Stimulated activated CD4-positive, alpha-beta T cell treated with anti-CD3 and anti-CD28 coated beads, Interleukin-2, amount 100 ng/mL, for 4 hours (primary cell): Measurements from ENCODE around the gene CBLB.

Experiments
- DNase-seq: peaks from one replicate; pipeline ENCODE4 v3.0.0-alpha.2; 2020; ENCODE audit warnings: low read depth

The CBLB gene

GRCh38 chr3:105686278-105686897 lies 182.4 kb downstream of the CBLB start:
- no peak for DNase-seq

GRCh38 chr3:105679951-105680350 lies 188.9 kb downstream of the CBLB start:
- no peak for DNase-seq

GRCh38 chr3:105678017-105678416 lies 190.8 kb downstream of the CBLB start:
- no peak for DNase-seq

- DNase-seq, result no peak
Measured at GRCh38 chr3:105676621-105677300, 192.1 kb downstream of the CBLB start.

- no peak for DNase-seq
Measured at GRCh38 chr3:105674437-105675065, 194.3 kb downstream of the CBLB start.

- no peak for DNase-seq
Measured at GRCh38 chr3:105672996-105673395, 195.8 kb downstream of the CBLB start.

- no peak for DNase-seq
Measured at GRCh38 chr3:105662306-105662705, 206.5 kb downstream of the CBLB start.

DNA sequence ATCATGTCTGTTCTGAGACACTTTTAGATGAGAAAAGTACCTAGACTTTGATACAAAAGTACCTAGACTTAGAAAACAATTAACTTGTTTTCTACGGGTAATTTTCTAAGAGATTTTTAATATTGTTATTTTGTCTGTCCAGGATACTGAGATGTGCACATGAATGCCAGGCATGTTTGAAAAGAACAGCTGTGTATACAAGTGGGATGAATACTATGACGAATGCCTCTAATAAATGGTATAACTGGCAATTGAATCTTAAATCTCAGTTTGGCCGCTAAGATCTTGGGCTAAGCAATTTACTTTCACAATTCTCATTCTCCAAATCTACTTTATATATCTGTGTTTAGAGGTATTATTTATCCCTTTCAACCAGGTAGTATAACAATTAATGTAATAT lies 207.4 kb downstream of the CBLB start:
- DNase-seq, result no peak

DNA sequence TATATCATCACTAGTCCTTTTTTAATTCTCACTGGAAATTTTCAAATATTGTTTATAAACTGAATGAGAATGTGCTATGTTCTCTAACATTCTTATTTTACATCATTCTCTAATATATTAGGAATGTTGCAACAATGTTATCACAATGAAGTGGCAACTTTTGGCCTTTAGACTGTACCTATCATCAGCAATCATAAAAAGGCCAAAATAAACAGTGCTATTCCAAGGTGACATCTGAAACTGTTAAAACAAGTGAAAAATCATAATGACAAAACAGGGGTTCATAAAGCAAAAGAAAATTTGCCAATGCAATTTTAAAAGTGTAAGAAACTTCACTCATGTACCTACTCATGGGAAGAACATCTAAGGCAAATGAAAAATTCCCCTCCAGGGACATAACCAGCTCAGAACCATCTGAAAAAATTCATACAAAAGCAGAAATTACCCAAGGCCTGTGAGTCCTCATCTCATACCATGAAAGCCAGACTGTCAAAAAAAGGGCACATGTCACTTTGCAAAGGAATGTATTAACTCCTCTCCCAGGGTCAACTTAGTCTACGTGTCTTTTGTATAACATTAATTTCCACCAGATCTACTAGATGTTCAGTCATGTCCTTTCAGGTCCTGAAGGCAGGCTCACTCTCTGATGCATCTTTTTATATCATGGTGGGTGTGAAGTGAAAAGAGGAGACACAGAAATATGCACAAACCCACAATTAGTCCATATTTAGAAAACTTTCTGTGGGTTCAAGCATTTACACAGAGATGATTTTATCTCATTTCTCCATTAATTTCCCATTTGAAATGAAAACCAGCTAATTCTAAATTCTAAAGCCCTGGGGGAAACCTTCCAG lies 211.9 kb downstream of the CBLB start:
- no peak for DNase-seq

- no peak for DNase-seq
Measured at GRCh38 chr3:105653868-105654267, 214.9 kb downstream of the CBLB start.

- DNase-seq, result no peak
Measured at GRCh38 chr3:105653166-105653565, 215.6 kb downstream of the CBLB start.

DNA sequence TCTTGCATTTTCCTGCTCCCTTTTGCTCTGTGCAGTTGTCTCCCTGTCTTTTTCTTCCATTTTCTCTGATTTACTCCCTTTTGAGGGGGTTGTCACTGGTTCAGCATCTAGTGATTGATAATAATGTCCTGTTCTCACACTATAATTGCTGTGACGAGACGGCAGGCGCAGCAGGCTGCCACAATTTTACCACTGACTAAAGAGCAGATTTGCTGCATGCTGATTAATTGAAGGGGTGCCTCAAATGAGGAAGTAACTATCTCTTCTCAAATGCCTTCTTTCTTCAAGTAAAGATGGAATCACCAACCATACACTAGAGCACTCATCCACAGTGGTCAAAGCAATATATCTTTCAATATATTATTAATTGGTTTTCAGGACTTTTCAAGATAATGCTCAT lies 219.3 kb downstream of the CBLB start:
- DNase-seq, result no peak

DNA sequence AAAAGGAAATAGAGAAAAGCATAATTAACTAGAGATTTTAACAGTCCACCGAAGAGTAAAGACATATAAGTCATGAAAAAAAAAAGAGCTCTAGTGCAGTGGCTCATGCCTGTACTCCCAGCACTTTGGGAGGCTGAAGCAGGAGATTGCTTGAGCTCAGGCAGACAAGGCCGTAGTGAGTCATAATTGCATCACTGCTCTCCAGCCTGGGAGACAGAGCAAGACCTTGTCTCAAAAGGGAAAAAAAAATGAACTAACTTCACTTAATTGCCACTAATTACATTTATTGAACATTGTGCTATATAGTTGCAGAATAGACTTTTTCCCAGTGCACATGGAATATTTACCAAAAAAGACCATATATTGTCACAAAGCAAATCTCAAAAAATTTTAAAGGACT lies 221.8 kb downstream of the CBLB start:
- no peak for DNase-seq

- DNase-seq, result no peak
Measured at GRCh38 chr3:105639131-105639530, 229.7 kb downstream of the CBLB start.

GRCh38 chr3:105634708-105635107 lies 234.1 kb downstream of the CBLB start:
- DNase-seq, result no peak

DNA sequence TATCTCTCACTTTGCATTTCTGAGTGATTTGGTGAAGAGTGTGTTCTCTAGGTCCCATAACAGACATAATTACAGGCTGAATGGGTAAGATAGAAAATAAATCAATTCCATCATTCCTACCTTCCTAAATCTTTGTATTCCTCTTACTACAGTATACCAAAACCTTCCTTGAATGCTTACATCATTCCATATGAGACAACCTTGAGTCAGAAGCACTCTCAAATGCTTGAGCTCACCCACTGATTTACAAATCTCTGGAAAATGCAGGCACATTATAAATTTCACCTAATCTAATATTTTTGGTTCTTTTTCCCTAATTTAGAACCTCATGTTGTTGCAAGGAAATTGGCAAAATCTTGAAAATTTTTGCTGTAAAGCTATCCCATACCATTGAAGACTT lies 239.1 kb downstream of the CBLB start:
- no peak for DNase-seq

DNA sequence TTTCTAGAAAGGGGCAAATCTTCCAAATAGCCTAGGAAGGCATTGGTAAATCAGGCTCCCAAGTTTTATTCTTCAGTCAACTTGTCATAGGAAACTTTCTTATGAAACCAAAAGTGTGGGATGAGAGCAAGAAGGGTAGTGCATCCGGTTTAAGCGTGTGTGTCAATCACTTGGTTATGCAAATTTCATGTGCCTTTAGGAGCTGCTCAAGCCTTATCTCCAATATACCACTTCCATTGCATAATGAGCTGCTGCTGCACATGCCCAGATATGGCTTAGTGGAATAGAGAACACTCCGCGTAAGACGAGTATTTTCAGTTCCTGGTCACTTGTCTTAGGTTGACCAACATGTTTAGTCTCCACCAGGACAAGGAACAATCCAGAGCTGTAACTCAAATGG lies 242.1 kb downstream of the CBLB start:
- no peak for DNase-seq

DNA sequence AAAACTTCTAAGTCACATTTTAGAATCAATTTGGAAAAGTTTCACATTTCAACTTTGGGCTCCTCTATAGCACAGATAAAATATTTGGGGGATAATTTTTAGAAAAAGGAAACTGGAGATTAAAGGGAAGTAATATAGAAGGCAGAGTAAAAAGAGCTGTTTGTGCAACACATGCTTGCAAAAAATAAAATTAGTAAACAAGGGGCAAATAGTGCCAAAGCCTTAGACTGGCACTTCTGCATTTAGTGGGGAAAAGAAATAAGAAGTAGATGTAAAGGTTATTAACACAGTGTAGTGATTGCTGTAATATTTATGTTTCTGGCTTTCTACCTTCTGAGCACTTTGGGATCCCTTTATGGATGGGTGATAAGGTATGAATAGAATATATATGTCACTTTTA lies 246.6 kb downstream of the CBLB start:
- DNase-seq, result no peak

- no peak for DNase-seq
Measured at GRCh38 chr3:105620236-105620635, 248.6 kb downstream of the CBLB start.

GRCh38 chr3:105619651-105620050 lies 249.2 kb downstream of the CBLB start:
- DNase-seq, result no peak

DNA sequence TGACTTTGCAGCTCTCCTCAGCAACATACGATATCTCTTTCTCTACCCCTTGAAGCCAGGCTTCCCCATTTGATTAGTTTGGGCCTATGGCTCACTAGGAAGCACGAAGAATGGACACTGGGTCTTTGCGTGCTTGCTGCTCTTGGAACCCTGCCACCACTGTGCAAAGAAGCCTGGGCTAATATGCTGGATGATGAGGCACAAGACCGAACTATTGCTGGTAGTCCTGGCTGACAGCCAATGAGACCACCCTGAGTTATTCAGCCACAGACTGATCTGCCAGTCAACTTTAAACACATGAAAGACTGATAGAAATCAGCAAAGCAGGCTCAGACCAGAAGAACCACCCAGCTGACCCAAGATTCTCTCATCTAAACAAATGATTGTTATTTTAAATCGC lies 250.3 kb downstream of the CBLB start:
- no peak for DNase-seq

- no peak for DNase-seq
Measured at GRCh38 chr3:105616374-105617121, 252.3 kb downstream of the CBLB start.
